Lung (tissue), 12 donors: Measurements from ENCODE around the gene AKNAD1. TPM values are rescaled to one million over a fixed set of nuclear protein-coding genes. Genes with fewer than 3 reads are reported as not detected.

Experiments
- ATAC-seq: fragments of 200-7000 bp; cut with Tn5 transposase; one replicate; pipeline ENCODE4 v1.9.1; 2020; ENCODE audit warnings: moderate number of reproducible peaks; ENCODE audit not compliant: insufficient read depth, low FRiP score
- DNase-seq, 3 donors: peaks; one replicate each; pipeline ENCODE4 v3.0.0-alpha.2; 2013 to 2017
- H3K27ac ChIP-seq, 2 donors: one replicate each; pipeline ENCODE4 v1.5.1; 2013; ENCODE audit warnings: mild to moderate bottlenecking in 2 of 2, moderate library complexity in 2 of 2, control low read depth in 1 of 2, inconsistent platforms in 1 of 2, low read depth in 1 of 2, low read length in 1 of 2
- H3K27me3 ChIP-seq, 3 donors: one replicate each; pipeline ENCODE4 v1.5.1; 2013; ENCODE audit warnings: low read length in 2 of 3; ENCODE audit not compliant: control insufficient read depth in 3 of 3, insufficient read depth in 3 of 3
- H3K36me3 ChIP-seq, 4 donors: one replicate each; pipeline ENCODE4 v1.5.1; 2013; ENCODE audit warnings: low read length in 4 of 4, mild to moderate bottlenecking in 1 of 4, moderate library complexity in 1 of 4; ENCODE audit not compliant: control insufficient read depth in 4 of 4, insufficient read depth in 4 of 4
- H3K4me1 ChIP-seq, 5 donors: one replicate each; pipeline ENCODE4 v1.5.1; 2013; ENCODE audit warnings: low read length in 5 of 5, mild to moderate bottlenecking in 2 of 5, moderate library complexity in 1 of 5; ENCODE audit not compliant: control insufficient read depth in 5 of 5, insufficient read depth in 5 of 5
- H3K4me3 ChIP-seq: one replicate; pipeline ENCODE4 v1.5.1; 2013; ENCODE audit warnings: mild to moderate bottlenecking, control low read depth, moderate library complexity
- H3K9ac ChIP-seq, 2 donors: one replicate each; pipeline ENCODE4 v1.5.1; 2013; ENCODE audit warnings: low read length in 2 of 2, control low read depth in 1 of 2; ENCODE audit not compliant: insufficient read depth in 1 of 2
- H3K9me3 ChIP-seq, 4 donors: one replicate each; pipeline ENCODE4 v1.5.1; 2013; ENCODE audit warnings: low read length in 3 of 4, mild to moderate bottlenecking in 1 of 4, moderate library complexity in 1 of 4; ENCODE audit not compliant: control insufficient read depth in 4 of 4, insufficient read depth in 3 of 4
- CTCF ChIP-seq: IDR thresholded peaks from 2 replicates; pipeline ENCODE4 v1.5.1; 2012; ENCODE audit warnings: mild to moderate bottlenecking; ENCODE audit errors: control extremely low read depth, extremely low read depth
- WGBS, 2 donors: extraction: QIAGEN DNeasy Blood & Tissue Kit; methylation state at CpG; one replicate each; pipeline ENCODE4 v1.1.7; 2013; 5-methylcytosine and 5-hydroxymethylcytosine counted together
- polyA plus RNA-seq, 2 donors: library from polyadenylated mRNA; stranded (reverse); fragments of 200-250 nt; gene quantifications; one replicate each; pipeline ENCODE4 v1.2.1, GENCODE V29; 2013
- total RNA-seq, 2 donors: library from RNA; depleted of rRNA in 1 of 2; stranded (reverse); fragments of >200 nt in 1 of 2; gene quantifications; one replicate each; pipeline ENCODE4 v1.2.1, GENCODE V29; 2014 to 2021
- donor health status: control.
- donor health status: control.
- donor health status: Bipolar disorder and iron deficiency.
- donor health status: healthy.
- donor health status: DM: yes; HTN: yes; CAD: no.

The AKNAD1 gene
- total and polyA plus RNA-seq, 4 donors = 0.02 to 0.31 (median 0.22) TPM; not detected in 1

DNA sequence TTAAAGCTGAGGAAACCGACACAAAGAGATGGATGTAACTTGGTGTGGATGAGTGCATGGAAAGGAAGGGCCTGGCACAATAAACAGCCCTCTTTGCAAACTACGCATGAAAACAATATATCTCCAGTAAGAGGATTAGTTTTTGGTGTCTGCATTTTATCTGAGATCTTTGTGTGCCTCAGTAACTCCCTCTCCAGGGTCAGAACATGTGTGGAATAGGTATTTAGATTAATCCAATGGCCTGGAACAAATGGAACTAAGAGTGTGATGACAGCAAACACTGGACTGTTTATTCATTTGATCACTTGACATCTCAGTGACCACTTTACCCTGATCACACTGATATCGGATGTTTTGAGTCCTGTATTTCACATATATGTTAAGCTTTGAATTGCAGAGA lies 45.3 kb downstream of the AKNAD1 start:
- H3K27ac ChIP-seq = no peak overlapping the region
- no peak for ATAC-seq
- WGBS, 2 donors = 95 to 97% methylated on average over 3 of the region's 3 CpGs

DNA sequence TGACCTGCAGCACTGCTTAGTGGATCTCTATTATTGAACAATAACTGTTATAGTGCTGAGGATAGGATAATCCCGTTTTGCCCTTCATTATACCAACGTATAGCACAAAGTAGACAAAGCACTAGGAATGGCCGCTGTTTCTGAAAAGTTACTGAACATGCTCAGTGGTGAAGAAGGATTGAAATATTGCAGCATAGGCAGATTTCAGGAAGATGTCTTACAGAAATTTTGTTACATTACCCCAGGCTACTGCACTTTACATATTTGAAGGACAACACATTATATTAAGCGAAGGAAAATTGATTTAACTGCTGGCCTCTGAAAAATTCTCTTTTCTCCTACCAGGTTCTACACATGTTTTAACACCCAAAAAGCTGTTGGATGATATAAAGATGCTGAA lies 48.5 kb downstream of the AKNAD1 start:
- H3K27ac ChIP-seq = no peak overlapping the region
- no peak for ATAC-seq
- no peak overlapping the region for H3K4me3 ChIP-seq
- no peak for TF ChIP-seq CTCF
- no peak overlapping the region for H3K9ac ChIP-seq
- 94 to 98% methylated on average over 4 of the region's 4 CpGs for WGBS, 2 donors
- peaks cover 0 to under 1% (median 0%) of the 10 kb centered on the region in 5 donors for H3K4me1 ChIP-seq
- no peaks in the 10 kb centered on the region for H3K27me3 ChIP-seq
- H3K36me3 ChIP-seq = peaks cover 10 to 14% (median 12%) of the 10 kb centered on the region in 4 donors
- no peaks in the 10 kb centered on the region for H3K9me3 ChIP-seq
- no peak for DNase-seq

More for the DNA sequence above, 45.3 kb downstream of the AKNAD1 start:
- Histone ChIP-seq H3K27me3 (no peaks in the 10 kb centered on the region), H3K4me1 (peaks cover 0 to 32% (median 11%) of the 10 kb centered on the region in 5 donors), H3K9me3 (no peaks in the 10 kb centered on the region), H3K9ac (no peak overlapping the region), H3K4me3 (no peak overlapping the region), H3K36me3 (peaks cover 6 to 11% (median 8%) of the 10 kb centered on the region in 4 donors)
- TF ChIP-seq CTCF = no peak
- no peak for DNase-seq

DNA sequence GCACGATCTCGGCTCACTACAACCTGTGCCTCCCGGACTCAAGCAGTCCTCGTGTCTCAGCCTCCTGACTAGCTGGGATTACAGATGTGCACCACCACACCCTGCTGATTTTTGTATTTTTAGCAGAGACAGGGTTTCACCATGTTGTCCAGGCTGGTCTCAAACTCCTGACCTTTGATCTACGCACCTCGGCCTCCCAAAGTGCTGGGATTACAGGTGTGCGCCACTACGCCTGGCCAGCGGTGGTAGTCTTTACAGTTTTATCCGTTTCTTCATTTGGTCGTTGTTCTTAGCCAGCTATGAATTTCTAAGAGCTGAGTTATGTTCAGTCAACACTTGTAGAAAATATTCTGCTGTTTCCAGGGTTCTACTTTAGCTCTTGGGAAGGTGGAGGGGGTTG lies 53.3 kb downstream of the AKNAD1 start:
- Histone ChIP-seq H3K4me3 (no peak overlapping the region), H3K27me3 (no peaks in the 10 kb centered on the region), H3K9ac (no peak overlapping the region), H3K36me3 (peaks cover 10 to 20% (median 15%) of the 10 kb centered on the region in 4 donors), H3K4me1 (no peaks in the 10 kb centered on the region), H3K9me3 (no peaks in the 10 kb centered on the region), H3K27ac (no peak overlapping the region)
- DNase-seq = no peak
- TF ChIP-seq CTCF = no peak
- no peak for ATAC-seq
- WGBS, 2 donors = 94 to 95% methylated on average over 11 of the region's 11 CpGs

DNA sequence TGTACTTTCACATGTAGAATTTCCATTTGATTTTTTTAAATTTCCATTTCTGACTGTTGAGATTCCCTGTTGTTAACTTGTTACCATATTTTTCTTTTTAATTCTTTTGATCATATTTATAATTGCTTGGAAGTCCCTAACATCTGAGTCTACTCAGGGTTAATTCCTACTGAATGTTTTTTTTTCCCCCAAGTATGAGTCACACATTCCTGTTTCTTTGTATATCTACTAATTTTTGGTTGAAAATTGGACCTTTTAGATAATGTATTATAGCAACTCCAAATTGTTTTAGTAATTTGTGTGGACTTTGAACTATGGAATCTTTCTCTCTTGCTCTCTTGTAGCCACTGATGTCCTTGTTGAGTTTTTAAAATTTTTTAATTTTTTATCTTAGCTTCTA lies 55.8 kb downstream of the AKNAD1 start:
- Histone ChIP-seq H3K4me1 (no peaks in the 10 kb centered on the region), H3K36me3 (peaks cover 6 to 20% (median 13%) of the 10 kb centered on the region in 4 donors), H3K27ac (no peak overlapping the region), H3K9me3 (no peaks in the 10 kb centered on the region), H3K27me3 (no peaks in the 10 kb centered on the region), H3K4me3 (no peak overlapping the region), H3K9ac (no peak overlapping the region)
- TF ChIP-seq CTCF = no peak
- no peak for DNase-seq
- ATAC-seq = no peak
